C4-2B (cell line): ENCODE measurements around the gene MOB2.

ENCODE experiments used
- H3K27ac ChIP-seq: fragments of 450-650 bp; 2 replicates; pipeline ENCODE4 v1.5.1; 2017
- ZFX ChIP-seq: fragments of 450-650 bp; IDR thresholded peaks from 2 replicates; pipeline ENCODE4 v1.6.1; 2017
- TF ChIP-seq, protein P1 (sequence below): fragments of 450-650 bp; conservative IDR thresholded peaks from 2 replicates; pipeline ENCODE4 v1.5.1; 2017; ENCODE audit warnings: mild to moderate bottlenecking

MOB2 gene

DNA sequence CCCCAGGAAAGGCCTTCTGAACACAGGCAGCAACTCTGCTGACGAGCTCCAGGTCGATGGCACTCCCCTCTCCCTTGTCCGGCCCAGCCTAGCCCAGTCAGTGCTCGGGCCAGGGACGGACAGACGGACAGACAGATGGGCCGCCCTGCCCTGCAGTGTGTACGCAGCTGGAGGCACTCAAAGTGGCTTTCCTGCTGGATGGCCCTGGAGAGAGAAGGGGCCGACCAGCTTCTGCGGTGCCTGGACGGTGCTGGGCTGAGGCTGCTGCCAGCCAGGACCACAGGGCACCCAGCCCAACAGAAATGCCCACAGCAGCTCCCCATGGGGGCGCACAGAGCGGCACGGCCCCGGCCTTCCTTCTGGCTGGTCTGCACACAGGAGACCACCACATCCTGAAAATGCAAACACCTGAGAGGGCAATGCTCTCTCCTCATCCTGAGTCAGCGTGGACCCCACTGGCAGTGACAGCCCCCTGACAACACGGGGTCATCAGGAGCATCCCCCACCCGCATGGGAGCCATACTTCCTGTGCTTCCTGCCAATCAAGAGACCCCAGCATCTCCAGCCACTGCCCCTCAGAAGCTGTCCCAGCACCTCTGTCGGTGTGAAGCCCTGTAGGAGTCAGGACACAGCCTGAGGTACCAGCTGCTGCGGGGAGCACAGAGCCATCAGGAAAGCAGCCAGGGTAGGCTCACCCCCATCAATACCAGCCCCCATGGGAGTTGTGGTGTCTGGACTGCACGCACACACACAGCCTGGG, 692 bp upstream of the MOB2 start:
- no peak for TF ChIP-seq ZFX
- TF ChIP-seq, protein P1, sequence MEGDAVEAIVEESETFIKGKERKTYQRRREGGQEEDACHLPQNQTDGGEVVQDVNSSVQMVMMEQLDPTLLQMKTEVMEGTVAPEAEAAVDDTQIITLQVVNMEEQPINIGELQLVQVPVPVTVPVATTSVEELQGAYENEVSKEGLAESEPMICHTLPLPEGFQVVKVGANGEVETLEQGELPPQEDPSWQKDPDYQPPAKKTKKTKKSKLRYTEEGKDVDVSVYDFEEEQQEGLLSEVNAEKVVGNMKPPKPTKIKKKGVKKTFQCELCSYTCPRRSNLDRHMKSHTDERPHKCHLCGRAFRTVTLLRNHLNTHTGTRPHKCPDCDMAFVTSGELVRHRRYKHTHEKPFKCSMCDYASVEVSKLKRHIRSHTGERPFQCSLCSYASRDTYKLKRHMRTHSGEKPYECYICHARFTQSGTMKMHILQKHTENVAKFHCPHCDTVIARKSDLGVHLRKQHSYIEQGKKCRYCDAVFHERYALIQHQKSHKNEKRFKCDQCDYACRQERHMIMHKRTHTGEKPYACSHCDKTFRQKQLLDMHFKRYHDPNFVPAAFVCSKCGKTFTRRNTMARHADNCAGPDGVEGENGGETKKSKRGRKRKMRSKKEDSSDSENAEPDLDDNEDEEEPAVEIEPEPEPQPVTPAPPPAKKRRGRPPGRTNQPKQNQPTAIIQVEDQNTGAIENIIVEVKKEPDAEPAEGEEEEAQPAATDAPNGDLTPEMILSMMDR: no peak
- no peak overlapping the region for H3K27ac ChIP-seq

DNA sequence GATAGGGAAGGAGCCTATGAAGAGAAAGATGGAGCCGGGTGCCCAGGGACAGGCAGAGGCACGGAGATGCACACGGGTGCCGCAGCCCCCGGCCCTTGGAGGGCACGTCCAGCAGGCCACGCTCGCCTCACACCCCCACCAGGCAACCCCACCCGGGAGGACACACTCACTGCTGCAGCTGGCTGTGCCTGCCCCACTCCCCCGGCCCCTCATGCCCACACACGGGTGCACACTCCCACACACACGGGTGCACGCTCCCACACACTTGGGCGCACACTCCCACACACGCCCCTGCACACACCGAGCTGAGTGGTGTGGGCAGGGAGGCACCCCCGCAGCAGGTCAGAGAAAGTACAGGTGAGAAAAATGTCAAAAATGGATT, 1.1 kb downstream of the MOB2 start:
- TF ChIP-seq, protein P1: no peak
- no peak for TF ChIP-seq ZFX

DNA sequence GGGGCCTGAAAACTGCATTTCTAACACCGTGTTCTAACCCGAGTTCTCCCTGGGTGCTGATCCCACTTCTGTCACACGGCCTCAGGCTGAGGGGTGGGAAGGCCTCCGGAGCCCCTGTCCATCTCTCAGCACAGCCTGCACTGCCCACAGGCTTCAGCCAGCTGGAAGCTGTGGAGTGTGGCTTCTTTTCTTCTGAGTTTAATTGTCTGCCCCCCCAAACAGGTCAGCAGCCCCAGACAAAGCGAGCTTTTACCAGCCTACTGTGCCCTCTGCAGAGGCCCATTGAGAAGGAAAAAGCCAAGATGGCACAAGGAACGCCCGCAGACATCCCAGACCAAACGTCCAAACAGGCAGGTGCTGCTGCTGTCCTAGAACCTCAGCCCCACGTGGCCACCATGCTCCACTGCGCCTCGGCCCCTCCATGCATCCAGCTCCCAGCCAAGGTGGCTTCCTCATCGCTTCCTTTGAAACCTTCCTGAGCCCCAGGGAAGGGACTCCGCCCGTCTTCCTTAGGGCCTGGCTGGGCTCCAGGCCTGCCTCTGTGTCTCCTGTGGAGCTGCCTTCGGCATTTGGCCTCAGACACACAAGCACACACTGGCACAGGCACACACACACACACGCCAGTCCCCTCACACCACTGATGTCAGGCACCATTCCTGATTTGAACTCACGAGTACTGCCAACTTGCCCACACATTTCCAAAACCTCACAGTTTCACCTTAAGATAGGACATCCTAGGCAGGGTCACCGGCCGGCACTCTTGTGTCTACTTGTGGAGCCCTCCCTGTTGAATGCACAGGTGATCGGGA, 1.7 kb downstream of the MOB2 start:
- H3K27ac ChIP-seq: no peak overlapping the region
- TF ChIP-seq, protein P1: no peak; the same call in 1 of the 2 replicates
- no peak for TF ChIP-seq ZFX

More for the DNA sequence above, 1.1 kb downstream of the MOB2 start:
- H3K27ac ChIP-seq: no peak overlapping the region

DNA sequence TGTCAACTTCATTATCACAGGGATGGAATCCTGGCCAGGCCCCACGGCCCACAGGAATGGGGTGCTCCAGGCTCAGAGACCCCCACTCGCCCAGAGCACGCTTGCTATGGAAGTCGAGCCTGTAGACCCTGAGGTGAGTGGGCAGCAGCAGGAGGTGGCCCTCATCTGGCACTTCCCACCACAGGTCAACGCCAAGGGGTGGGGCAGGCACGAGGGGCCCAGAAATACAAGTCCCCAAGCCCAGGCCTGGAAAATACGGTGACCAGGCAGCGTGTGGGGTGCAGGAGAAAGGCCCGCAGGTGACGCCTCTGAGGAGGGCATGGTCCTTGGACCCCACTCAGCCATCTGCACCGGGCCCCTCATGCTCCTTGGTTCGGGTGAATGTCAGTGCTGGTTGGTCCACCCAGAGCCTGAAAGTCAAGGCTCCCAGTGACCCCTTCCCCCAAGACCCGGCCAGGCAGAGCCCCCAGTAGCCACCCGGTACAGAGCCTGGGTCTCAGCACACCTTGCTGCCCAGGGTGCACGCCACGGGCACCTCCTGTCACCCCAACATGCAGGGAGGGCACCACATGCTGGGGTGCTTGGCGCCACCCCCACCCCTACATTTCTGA, 2.4 kb downstream of the MOB2 start:
- TF ChIP-seq, protein P1: no peak
- TF ChIP-seq ZFX: no peak
- H3K27ac ChIP-seq: no peak overlapping the region

DNA sequence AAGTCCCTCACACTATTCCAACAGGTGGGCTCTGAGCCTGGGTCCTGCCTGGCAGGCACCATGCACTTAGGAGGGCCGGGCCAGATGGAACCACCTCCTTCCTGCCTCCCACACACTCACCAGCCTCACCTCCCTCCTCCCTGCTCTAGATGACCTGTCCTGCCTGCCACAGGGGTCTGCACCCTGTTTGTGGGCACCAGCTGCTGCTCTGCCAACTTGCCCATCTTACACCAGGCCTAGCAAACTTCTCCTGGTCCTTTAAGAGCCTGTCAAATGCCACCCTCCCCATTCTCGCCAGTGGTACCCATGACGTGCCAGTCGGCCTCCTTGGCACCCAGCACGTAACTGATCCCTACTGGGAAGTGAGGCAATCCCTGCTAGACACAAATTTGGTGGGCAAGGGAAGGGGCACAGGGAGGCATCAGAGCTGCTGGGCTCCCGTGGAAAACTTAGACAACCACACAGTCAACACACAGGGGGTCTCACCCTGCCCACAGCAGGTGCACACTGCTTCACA, 3.1 kb downstream of the MOB2 start:
- TF ChIP-seq, protein P1: no peak
- TF ChIP-seq ZFX: no peak
- H3K27ac ChIP-seq: no peak overlapping the region

DNA sequence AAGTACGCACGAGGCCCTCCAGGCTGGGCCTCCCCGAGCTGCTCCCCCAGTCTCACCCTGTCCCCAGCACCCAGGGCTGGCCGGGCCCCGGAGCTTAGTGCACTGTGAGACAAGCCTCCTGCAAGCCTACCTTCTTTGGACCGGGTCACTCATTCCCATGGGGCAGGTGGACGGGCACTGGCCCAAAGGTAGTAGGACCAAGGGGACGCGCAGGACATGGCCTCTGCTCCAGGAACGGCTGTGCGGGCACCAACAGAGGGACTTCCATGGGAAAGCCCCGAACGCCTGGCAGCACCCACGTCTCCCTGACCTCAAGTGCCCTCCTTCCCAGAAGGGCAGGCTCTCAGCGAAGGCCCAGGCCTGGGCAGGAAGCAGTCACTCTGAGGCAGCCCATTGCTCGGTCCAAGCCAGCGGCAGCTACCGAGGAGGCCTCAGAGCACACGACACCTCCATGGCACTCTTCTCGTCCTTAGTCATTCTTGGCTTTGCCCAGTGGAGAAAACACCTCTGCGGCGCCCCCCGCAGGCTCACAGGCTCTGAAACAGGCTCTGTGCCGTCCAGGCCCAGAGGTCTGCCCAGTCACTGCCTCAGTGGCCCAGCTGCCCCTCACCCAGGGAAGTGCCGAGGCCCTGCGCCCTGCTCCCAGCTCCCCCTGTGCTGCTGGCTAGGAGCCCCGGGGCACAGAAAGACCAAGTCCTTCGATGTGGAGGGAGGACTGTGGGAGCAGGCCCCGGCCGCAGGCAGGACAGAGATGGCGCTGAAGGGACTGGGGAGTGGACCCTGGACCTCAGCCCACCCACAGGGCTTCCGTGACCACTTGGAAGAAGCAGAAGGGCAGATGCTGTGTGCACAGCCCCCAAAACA, 3.8 kb downstream of the MOB2 start:
- no peak overlapping the region for H3K27ac ChIP-seq
- TF ChIP-seq ZFX: no peak
- TF ChIP-seq, protein P1: no peak
